Activated T-cell treated with anti-CD3 and anti-CD28 coated beads, Interleukin-2, amount 50 U/mL, for 24 hours (primary cell): ENCODE measurements around the gene GFPT1.

Experiments
- DNase-seq: peaks from one replicate; pipeline ENCODE4 v3.0.0-alpha.2; 2020
- H3K27ac Mint-ChIP-seq: 2 replicates; pipeline ENCODE4 v1.8.0; 2020; ENCODE audit warnings: mild to moderate bottlenecking, mixed read lengths
- H3K27me3 Mint-ChIP-seq: 2 replicates; pipeline ENCODE4 v1.8.0; 2020; ENCODE audit warnings: mixed read lengths
- H3K36me3 Mint-ChIP-seq: 2 replicates; pipeline ENCODE4 v1.8.0; 2020; ENCODE audit warnings: low read depth, mixed read lengths
- H3K4me1 Mint-ChIP-seq: 2 replicates; pipeline ENCODE4 v1.8.0; 2020; ENCODE audit warnings: low read depth, mixed read lengths
- H3K4me3 Mint-ChIP-seq: 2 replicates; pipeline ENCODE4 v1.8.0; 2020; ENCODE audit warnings: mild to moderate bottlenecking, moderate library complexity, mixed read lengths
- H3K9me3 Mint-ChIP-seq: 2 replicates; pipeline ENCODE4 v1.8.0; 2020; ENCODE audit warnings: mixed read lengths

Gene GFPT1

GRCh38 chr2:69316550-69316949 lies 70.5 kb downstream of the GFPT1 start:
- H3K4me1 Mint-ChIP-seq = no peaks in the 10 kb centered on the region
- peaks cover 14% of the 10 kb centered on the region for H3K9me3 Mint-ChIP-seq
- H3K4me3 Mint-ChIP-seq = no peak overlapping the region
- no peak overlapping the region for H3K27ac Mint-ChIP-seq
- DNase-seq = no peak
- peaks cover 39% of the 10 kb centered on the region for H3K36me3 Mint-ChIP-seq
- H3K27me3 Mint-ChIP-seq = no peaks in the 10 kb centered on the region

GRCh38 chr2:69315160-69315761 lies 71.8 kb downstream of the GFPT1 start:
- Mint-ChIP-seq H3K4me1 (no peaks in the 10 kb centered on the region), H3K4me3 (no peak overlapping the region), H3K36me3 (peaks cover 28% of the 10 kb centered on the region), H3K27me3 (no peaks in the 10 kb centered on the region), H3K27ac (no peak overlapping the region), H3K9me3 (peaks cover 14% of the 10 kb centered on the region)
- no peak for DNase-seq

GRCh38 chr2:69311024-69311416 lies 76.0 kb downstream of the GFPT1 start:
- H3K9me3 Mint-ChIP-seq = peaks cover 3% of the 10 kb centered on the region
- H3K27ac Mint-ChIP-seq = no peak overlapping the region
- H3K4me3 Mint-ChIP-seq = no peak overlapping the region
- no peak for DNase-seq
- peaks cover 12% of the 10 kb centered on the region for H3K27me3 Mint-ChIP-seq
- H3K4me1 Mint-ChIP-seq = peaks cover 17% of the 10 kb centered on the region
- H3K36me3 Mint-ChIP-seq = peaks cover 5% of the 10 kb centered on the region

DNA sequence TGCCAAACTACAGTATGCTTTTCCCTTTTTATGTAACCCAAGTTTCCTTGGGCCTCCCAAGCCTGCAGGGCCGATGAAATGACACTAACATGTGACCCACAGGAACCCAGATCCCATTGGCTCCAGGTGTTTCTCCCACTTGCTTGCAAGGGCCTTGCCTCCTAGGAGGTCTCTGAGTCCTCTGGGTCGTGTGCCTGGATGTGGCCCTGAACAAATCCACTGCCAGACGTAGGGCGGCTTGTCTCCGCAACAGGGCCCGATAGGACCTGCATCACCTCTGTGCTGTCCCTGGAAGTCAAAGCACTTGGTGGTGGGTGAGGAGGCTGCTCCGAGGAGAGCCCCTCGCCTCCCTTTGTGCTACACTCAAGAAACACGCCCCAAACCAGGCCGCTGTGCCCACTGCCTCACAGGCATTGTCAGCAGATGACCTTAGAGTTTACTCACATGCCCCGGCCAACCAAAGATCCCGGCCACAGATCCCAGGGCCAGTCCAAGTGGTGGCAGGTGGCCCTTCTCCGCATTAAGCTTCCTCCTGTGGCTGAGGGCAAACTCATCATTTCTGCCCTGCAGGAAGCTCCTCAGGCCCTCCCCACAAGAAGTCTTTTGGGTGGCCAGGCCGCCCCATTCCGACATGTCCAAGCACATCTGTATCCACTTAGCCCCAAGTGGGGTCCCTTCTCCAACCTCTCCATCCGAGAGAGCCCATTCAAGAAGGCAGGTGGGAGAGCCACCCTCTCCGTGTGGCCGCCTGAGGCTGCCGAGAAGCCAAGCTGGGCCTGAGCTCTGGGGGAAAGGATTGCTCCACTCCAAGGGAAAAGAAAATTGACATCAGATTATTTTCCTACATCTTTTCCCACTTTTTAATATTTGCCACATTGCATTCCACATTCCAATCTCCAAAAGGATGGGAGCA lies 76.7 kb downstream of the GFPT1 start:
- peaks cover 3% of the 10 kb centered on the region for H3K9me3 Mint-ChIP-seq
- no peak overlapping the region for H3K4me3 Mint-ChIP-seq
- H3K36me3 Mint-ChIP-seq = peaks cover 5% of the 10 kb centered on the region
- no peak overlapping the region for H3K27ac Mint-ChIP-seq
- H3K27me3 Mint-ChIP-seq = peaks cover 18% of the 10 kb centered on the region
- DNase-seq = no peak
- peaks cover 19% of the 10 kb centered on the region for H3K4me1 Mint-ChIP-seq

- Mint-ChIP-seq H3K9me3 (peaks cover 3% of the 10 kb centered on the region), H3K4me1 (peaks cover 19% of the 10 kb centered on the region), H3K4me3 (no peak overlapping the region), H3K36me3 (peaks cover 5% of the 10 kb centered on the region), H3K27ac (no peak overlapping the region), H3K27me3 (peaks cover 25% of the 10 kb centered on the region)
- DNase-seq = no peak
These were observed 77.5 kb downstream of the GFPT1 start for GRCh38 chr2:69309351-69310110.

DNA sequence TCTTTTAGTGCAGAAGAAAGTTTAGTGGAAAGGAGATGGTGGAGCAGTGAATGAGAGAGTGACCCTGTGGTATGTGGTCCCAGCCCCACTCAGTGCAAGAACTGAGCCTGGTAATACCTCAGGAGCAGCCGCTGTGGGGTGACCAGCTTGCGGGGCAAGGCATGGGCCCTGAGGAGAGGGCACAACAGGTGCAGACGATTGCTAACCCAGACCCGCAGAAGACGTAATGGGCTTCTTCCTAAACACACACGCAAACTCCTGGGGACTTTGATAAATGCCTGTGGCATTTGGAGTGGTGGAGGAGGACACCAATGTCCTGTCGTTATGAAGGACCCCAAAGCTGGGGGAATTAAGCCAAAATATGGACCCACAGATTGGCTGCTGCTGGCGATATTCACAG lies 78.7 kb downstream of the GFPT1 start:
- no peak overlapping the region for H3K4me3 Mint-ChIP-seq
- H3K36me3 Mint-ChIP-seq = peaks cover 3% of the 10 kb centered on the region
- H3K9me3 Mint-ChIP-seq = peaks cover 3% of the 10 kb centered on the region
- peaks cover 36% of the 10 kb centered on the region for H3K27me3 Mint-ChIP-seq
- DNase-seq = no peak
- no peak overlapping the region for H3K27ac Mint-ChIP-seq
- peaks cover 19% of the 10 kb centered on the region for H3K4me1 Mint-ChIP-seq

GRCh38 chr2:69307579-69308064 lies 79.4 kb downstream of the GFPT1 start:
- Mint-ChIP-seq H3K36me3 (no peaks in the 10 kb centered on the region), H3K4me3 (peak overlapping the region; percentile 71), H3K27me3 (peaks cover 39% of the 10 kb centered on the region), H3K9me3 (no peaks in the 10 kb centered on the region), H3K27ac (no peak overlapping the region), H3K4me1 (peaks cover 19% of the 10 kb centered on the region)
- no peak for DNase-seq

DNA sequence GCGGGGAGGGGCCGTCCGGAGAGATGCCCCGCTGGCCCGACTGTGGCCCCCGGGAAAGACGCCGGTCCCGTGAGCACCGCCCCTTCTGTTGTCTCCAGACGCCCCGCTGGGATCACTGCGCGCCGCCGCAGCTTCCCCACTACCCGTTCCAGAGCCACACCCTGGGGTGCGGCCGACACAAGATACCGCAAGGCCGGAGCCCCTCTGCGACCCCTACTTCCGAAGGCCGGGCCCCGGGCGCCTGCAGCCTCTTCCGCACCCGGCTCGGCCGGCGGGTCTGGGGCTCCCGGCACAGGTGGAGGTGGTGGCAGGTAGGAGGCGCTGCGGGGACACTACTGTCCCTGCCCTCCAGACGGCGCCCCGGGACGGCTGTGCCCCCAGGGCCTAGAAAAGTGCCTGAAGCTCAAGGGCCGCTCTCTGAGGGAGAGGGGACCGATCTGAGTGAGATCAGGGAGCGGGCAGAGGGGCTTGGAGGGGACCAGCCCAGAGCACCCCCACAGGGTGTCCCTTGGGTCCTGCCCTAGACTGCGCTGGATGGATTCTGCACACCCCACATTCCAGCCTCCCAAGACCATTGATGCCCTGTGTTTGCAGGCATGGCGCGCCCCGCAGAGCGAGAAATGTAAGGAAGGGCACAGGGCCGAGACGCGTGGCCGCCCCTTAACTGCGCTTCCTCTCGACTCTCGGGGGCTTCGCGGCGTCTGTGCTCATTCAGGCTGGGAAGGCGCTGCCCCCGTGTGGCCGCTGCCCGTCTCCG lies 80.0 kb downstream of the GFPT1 start:
- H3K27me3 Mint-ChIP-seq = peaks cover 43% of the 10 kb centered on the region
- H3K36me3 Mint-ChIP-seq = no peaks in the 10 kb centered on the region
- DNase-seq = peak; percentile 80
- no peaks in the 10 kb centered on the region for H3K9me3 Mint-ChIP-seq
- peak overlapping the region; percentile 71 for H3K4me3 Mint-ChIP-seq
- H3K4me1 Mint-ChIP-seq = peaks cover 19% of the 10 kb centered on the region
- H3K27ac Mint-ChIP-seq = no peak overlapping the region

GRCh38 chr2:69306393-69306821 lies 80.6 kb downstream of the GFPT1 start:
- H3K4me1 Mint-ChIP-seq = peaks cover 19% of the 10 kb centered on the region
- H3K4me3 Mint-ChIP-seq = peak overlapping the region; percentile 71
- peaks cover 43% of the 10 kb centered on the region for H3K27me3 Mint-ChIP-seq
- H3K36me3 Mint-ChIP-seq = no peaks in the 10 kb centered on the region
- DNase-seq = no peak
- no peak overlapping the region for H3K27ac Mint-ChIP-seq
- no peaks in the 10 kb centered on the region for H3K9me3 Mint-ChIP-seq

GRCh38 chr2:69305712-69306392 lies 81.2 kb downstream of the GFPT1 start:
- Mint-ChIP-seq H3K36me3 (no peaks in the 10 kb centered on the region), H3K27me3 (peaks cover 43% of the 10 kb centered on the region), H3K9me3 (no peaks in the 10 kb centered on the region), H3K4me3 (peak overlapping the region; percentile 71), H3K4me1 (peaks cover 19% of the 10 kb centered on the region), H3K27ac (no peak overlapping the region)
- no peak for DNase-seq

GRCh38 chr2:69305166-69305565 lies 81.9 kb downstream of the GFPT1 start:
- H3K27me3 Mint-ChIP-seq = peaks cover 43% of the 10 kb centered on the region
- no peaks in the 10 kb centered on the region for H3K36me3 Mint-ChIP-seq
- H3K4me1 Mint-ChIP-seq = peaks cover 19% of the 10 kb centered on the region
- no peak overlapping the region for H3K27ac Mint-ChIP-seq
- no peaks in the 10 kb centered on the region for H3K9me3 Mint-ChIP-seq
- no peak for DNase-seq
- no peak overlapping the region for H3K4me3 Mint-ChIP-seq

DNA sequence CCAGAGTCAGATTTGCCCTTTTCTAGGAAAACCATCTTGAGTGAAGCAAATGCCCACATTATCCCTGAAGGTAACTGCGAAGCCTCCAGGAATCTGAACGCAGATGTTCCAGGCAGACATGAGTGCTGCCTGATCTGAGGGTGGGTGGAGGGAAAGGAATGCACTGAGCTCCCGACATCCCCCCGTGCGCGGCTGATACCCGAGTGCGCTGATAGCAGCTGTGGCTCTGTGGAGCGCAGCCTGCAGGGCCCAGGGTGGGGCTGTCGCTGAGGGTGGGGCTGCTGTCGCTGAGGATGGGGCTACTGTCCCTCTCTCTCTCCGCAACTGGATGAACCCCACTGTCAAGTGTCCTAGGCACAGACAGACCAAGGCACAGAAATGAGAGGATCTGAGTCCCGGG lies 82.4 kb downstream of the GFPT1 start:
- Mint-ChIP-seq H3K27me3 (peaks cover 43% of the 10 kb centered on the region), H3K36me3 (no peaks in the 10 kb centered on the region), H3K4me1 (peaks cover 16% of the 10 kb centered on the region), H3K27ac (no peak overlapping the region), H3K4me3 (no peak overlapping the region), H3K9me3 (no peaks in the 10 kb centered on the region)
- DNase-seq = no peak

- no peak overlapping the region for H3K27ac Mint-ChIP-seq
- H3K4me1 Mint-ChIP-seq = no peaks in the 10 kb centered on the region
- no peaks in the 10 kb centered on the region for H3K9me3 Mint-ChIP-seq
- peaks cover 28% of the 10 kb centered on the region for H3K27me3 Mint-ChIP-seq
- no peak overlapping the region for H3K4me3 Mint-ChIP-seq
- no peak for DNase-seq
- H3K36me3 Mint-ChIP-seq = no peaks in the 10 kb centered on the region
These were observed 86.4 kb downstream of the GFPT1 start for GRCh38 chr2:69300650-69301049.
